GM20000 (cell line): ENCODE measurements around the gene PLD1.
"Not testable (repeated sequence)": the region's sequence is repeated elsewhere in the genome, so short reads cannot be mapped to it uniquely, and the experiment has no call there.

Experiments
- DNase-seq: peaks from one replicate; pipeline ENCODE4 v3.0.0; 2012; ENCODE audit warnings: low spot score
- CTCF ChIP-seq: IDR thresholded peaks from 2 replicates; pipeline ENCODE4 v1.5.1; 2012; ENCODE audit warnings: mild to moderate bottlenecking, control low read depth; ENCODE audit errors: extremely low read depth, missing control alignments

The PLD1 gene

GRCh38 chr3:171748064-171748924, 62.0 kb downstream of the PLD1 start:
- TF ChIP-seq CTCF = no peak
- no peak for DNase-seq

- no peak for TF ChIP-seq CTCF
- DNase-seq = no peak
Observed at GRCh38 chr3:171747223-171747920, 62.9 kb downstream of the PLD1 start.

GRCh38 chr3:171746320-171747222, 63.7 kb downstream of the PLD1 start:
- not testable (repeated sequence) for DNase-seq

- no peak for DNase-seq
- TF ChIP-seq CTCF = no peak
Observed at GRCh38 chr3:171745577-171746319, 64.5 kb downstream of the PLD1 start.

GRCh38 chr3:171744158-171744741, 66.0 kb downstream of the PLD1 start:
- DNase-seq = no peak
- TF ChIP-seq CTCF = no peak

- no peak for DNase-seq
- no peak for TF ChIP-seq CTCF
Observed at GRCh38 chr3:171743327-171744157, 66.7 kb downstream of the PLD1 start.
